C4-2B (cell line): Measurements from ENCODE around the gene LMF1.

Experiments
- ZFX ChIP-seq: fragments of 450-650 bp; IDR thresholded peaks from 2 replicates; pipeline ENCODE4 v1.6.1; 2017
- TF ChIP-seq, protein P1 (sequence below): fragments of 450-650 bp; conservative IDR thresholded peaks from 2 replicates; pipeline ENCODE4 v1.5.1; 2017; ENCODE audit warnings: mild to moderate bottlenecking

DNA sequence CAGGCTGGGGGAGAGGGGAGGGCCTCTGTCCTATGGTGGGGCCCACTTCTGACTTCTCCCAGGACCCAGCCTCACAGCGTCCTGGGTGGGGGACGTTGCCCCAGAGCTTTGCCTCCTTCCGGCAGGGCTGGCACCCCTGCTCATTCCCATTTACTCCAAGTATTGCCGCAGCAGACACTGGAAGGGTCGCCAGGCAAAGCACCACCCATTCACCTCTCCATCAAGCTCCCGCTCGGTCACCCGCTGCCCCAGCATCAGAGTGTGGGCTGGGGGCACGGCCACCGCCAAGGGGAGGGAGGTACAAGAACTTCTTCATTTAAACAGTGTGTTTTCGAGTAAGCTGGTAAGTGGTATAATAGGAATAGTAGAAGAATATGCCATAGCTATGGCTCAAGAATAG, 117.5 kb downstream of the LMF1 start:
- TF ChIP-seq, protein P1, sequence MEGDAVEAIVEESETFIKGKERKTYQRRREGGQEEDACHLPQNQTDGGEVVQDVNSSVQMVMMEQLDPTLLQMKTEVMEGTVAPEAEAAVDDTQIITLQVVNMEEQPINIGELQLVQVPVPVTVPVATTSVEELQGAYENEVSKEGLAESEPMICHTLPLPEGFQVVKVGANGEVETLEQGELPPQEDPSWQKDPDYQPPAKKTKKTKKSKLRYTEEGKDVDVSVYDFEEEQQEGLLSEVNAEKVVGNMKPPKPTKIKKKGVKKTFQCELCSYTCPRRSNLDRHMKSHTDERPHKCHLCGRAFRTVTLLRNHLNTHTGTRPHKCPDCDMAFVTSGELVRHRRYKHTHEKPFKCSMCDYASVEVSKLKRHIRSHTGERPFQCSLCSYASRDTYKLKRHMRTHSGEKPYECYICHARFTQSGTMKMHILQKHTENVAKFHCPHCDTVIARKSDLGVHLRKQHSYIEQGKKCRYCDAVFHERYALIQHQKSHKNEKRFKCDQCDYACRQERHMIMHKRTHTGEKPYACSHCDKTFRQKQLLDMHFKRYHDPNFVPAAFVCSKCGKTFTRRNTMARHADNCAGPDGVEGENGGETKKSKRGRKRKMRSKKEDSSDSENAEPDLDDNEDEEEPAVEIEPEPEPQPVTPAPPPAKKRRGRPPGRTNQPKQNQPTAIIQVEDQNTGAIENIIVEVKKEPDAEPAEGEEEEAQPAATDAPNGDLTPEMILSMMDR: no peak
- TF ChIP-seq ZFX: no peak
